ENCODE data around the gene MARS2.
"Not testable (repeated sequence)": the region's sequence is repeated elsewhere in the genome, so short reads cannot be mapped to it uniquely, and the experiment has no call there.

Gene MARS2

GRCh38 chr2:197727011-197727410 is 21.8 kb downstream of the MARS2 start:
- H3K4me3 ChIP-seq (ENCODE audit: low read depth, low read length), result no peak overlapping the region
- TF ChIP-seq, protein P1, sequence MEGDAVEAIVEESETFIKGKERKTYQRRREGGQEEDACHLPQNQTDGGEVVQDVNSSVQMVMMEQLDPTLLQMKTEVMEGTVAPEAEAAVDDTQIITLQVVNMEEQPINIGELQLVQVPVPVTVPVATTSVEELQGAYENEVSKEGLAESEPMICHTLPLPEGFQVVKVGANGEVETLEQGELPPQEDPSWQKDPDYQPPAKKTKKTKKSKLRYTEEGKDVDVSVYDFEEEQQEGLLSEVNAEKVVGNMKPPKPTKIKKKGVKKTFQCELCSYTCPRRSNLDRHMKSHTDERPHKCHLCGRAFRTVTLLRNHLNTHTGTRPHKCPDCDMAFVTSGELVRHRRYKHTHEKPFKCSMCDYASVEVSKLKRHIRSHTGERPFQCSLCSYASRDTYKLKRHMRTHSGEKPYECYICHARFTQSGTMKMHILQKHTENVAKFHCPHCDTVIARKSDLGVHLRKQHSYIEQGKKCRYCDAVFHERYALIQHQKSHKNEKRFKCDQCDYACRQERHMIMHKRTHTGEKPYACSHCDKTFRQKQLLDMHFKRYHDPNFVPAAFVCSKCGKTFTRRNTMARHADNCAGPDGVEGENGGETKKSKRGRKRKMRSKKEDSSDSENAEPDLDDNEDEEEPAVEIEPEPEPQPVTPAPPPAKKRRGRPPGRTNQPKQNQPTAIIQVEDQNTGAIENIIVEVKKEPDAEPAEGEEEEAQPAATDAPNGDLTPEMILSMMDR (conservative IDR thresholded peaks at IDR 0.05; ENCODE audit: low read depth, low read length), result no peak

GRCh38 chr2:197728555-197729544 is 23.7 kb downstream of the MARS2 start:
- H3K4me3 ChIP-seq (ENCODE audit: low read depth, low read length); DNase-seq (ENCODE audit: low read depth): not testable (repeated sequence)

More at GRCh38 chr2:197727011-197727410, 21.8 kb downstream of the MARS2 start:
- no peak for DNase-seq (ENCODE audit: low read depth)

- no peak overlapping the region for H3K4me3 ChIP-seq (ENCODE audit: low read depth, low read length)
- peak; percentile 2 for DNase-seq (ENCODE audit: low read depth)
- TF ChIP-seq, protein P1 (conservative IDR thresholded peaks at IDR 0.05; ENCODE audit: low read depth, low read length), result no peak
These were observed 35.0 kb downstream of the MARS2 start for GRCh38 chr2:197740200-197740599.
